B cell (primary cell): ENCODE measurements around the gene CHD6.

Experiments
- EZH2 ChIP-seq: IDR thresholded peaks from 2 replicates; pipeline ENCODE4 v1.6.1; 2012; ENCODE audit warnings: borderline replicate concordance, low read depth, mild to moderate bottlenecking, moderate library complexity, low read length; ENCODE audit not compliant: insufficient read depth, poor library complexity, severe bottlenecking
- TF ChIP-seq, protein P1 (sequence below): fragments of 200-600 bp; IDR thresholded peaks from one replicate; pipeline ENCODE4 v1.8.0; 2022; ENCODE audit warnings: antibody characterized with exemption, mild to moderate bottlenecking

DNA sequence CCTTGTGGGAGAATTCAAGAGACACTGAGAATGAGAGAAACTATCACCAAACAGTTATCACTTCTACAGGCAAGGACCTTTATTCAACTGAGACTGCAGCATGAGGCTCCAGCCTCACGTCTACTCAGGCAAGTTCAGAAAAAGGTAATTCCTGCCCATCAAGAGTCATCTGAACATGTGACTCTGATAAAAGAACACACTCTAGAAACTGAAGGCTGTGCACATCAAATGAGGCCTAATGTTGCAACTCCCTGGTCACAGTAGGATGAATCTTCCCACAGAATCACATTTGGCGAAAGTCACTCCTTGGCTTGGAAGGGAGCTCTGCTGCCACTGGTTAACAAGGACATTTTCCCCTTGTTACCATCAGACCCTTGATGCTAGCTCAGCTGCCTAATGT is 180.3 kb downstream of the CHD6 start:
- TF ChIP-seq, protein P1, sequence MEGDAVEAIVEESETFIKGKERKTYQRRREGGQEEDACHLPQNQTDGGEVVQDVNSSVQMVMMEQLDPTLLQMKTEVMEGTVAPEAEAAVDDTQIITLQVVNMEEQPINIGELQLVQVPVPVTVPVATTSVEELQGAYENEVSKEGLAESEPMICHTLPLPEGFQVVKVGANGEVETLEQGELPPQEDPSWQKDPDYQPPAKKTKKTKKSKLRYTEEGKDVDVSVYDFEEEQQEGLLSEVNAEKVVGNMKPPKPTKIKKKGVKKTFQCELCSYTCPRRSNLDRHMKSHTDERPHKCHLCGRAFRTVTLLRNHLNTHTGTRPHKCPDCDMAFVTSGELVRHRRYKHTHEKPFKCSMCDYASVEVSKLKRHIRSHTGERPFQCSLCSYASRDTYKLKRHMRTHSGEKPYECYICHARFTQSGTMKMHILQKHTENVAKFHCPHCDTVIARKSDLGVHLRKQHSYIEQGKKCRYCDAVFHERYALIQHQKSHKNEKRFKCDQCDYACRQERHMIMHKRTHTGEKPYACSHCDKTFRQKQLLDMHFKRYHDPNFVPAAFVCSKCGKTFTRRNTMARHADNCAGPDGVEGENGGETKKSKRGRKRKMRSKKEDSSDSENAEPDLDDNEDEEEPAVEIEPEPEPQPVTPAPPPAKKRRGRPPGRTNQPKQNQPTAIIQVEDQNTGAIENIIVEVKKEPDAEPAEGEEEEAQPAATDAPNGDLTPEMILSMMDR, result no peak
- no peak for TF ChIP-seq EZH2
